Amniotic epithelial cell (primary cell): ENCODE results near the gene EEIG2.
A peak's percentile ranks its signal among the peaks of the same experiment; 100 is the strongest.

ENCODE experiments used
- DNase-seq: peaks from one replicate; pipeline ENCODE4 v3.0.0-alpha.2; 2010; ENCODE audit warnings: low read depth

The EEIG2 gene

GRCh38 chr1:108584428-108584856 lies 24.5 kb downstream of the EEIG2 start:
- no peak for DNase-seq

GRCh38 chr1:108585313-108585712 lies 25.4 kb downstream of the EEIG2 start:
- no peak for DNase-seq

- DNase-seq: peak; percentile 72
Observed at GRCh38 chr1:108590441-108590840, 30.5 kb downstream of the EEIG2 start.

- DNase-seq: peak; percentile 96
Observed at GRCh38 chr1:108590957-108591356, 31.1 kb downstream of the EEIG2 start.

GRCh38 chr1:108591466-108591865 lies 31.6 kb downstream of the EEIG2 start:
- no peak for DNase-seq

GRCh38 chr1:108592030-108592759 lies 32.3 kb downstream of the EEIG2 start:
- peak; percentile 10 for DNase-seq

- no peak for DNase-seq
Observed at GRCh38 chr1:108593448-108593847, 33.5 kb downstream of the EEIG2 start.

GRCh38 chr1:108595507-108595906 lies 35.6 kb downstream of the EEIG2 start:
- DNase-seq: peak; percentile 64

- DNase-seq: no peak
Observed at GRCh38 chr1:108597041-108597440, 37.1 kb downstream of the EEIG2 start.

- peak; percentile 57 for DNase-seq
Observed at GRCh38 chr1:108598340-108598739, 38.4 kb downstream of the EEIG2 start.

GRCh38 chr1:108600504-108600903 lies 40.6 kb downstream of the EEIG2 start:
- no peak for DNase-seq

GRCh38 chr1:108601708-108602410 lies 42.0 kb downstream of the EEIG2 start:
- no peak for DNase-seq

- DNase-seq: no peak
Observed at GRCh38 chr1:108605633-108606032, 45.7 kb downstream of the EEIG2 start.

GRCh38 chr1:108606478-108606877 lies 46.6 kb downstream of the EEIG2 start:
- no peak for DNase-seq

GRCh38 chr1:108609483-108610049 lies 49.7 kb downstream of the EEIG2 start:
- no peak for DNase-seq
